A673 (cell line): ENCODE results near the gene IQGAP2.

ENCODE experiments used
- CTCF ChIP-seq: fragments of 300-800, 200-600 bp; sonication (generic); conservative IDR thresholded peaks from 2 replicates; pipeline ENCODE4 v1.5.1; 2017; ENCODE audit warnings: low read depth, mild to moderate bottlenecking, antibody characterized with exemption, low read length, moderate library complexity, mixed read lengths
- EZH2 ChIP-seq: fragments of 200-600 bp; sonication (generic); IDR thresholded peaks from 2 replicates; pipeline ENCODE4 v1.6.1; 2017; ENCODE audit warnings: borderline replicate concordance, low read depth, mild to moderate bottlenecking, mixed read lengths, antibody characterized with exemption, low read length; ENCODE audit not compliant: poor library complexity, severe bottlenecking

- TF ChIP-seq CTCF, result no peak
- TF ChIP-seq EZH2, result no peak
Observed at GRCh38 chr5:76385540-76385939, 17.5 kb upstream of the IQGAP2 start.
